ENCODE measurements around the gene GOLGA6A. TPM values are rescaled to one million over a fixed set of nuclear protein-coding genes. Genes with fewer than 3 reads are reported as not detected.

GOLGA6A gene
- total and polyA plus RNA-seq, 2 of the 8 experiments (the other 6 are each of a cell fraction or from before 2014, with no cell fraction given) = 0.80 to 1.0 TPM

GRCh38 chr15:74032606-74033561 is 49.5 kb downstream of the GOLGA6A start:
- H3K18ac ChIP-seq (ENCODE audit: extremely low read depth, low read length) = no peak overlapping the region
- no peak overlapping the region for H2AK5ac ChIP-seq (ENCODE audit: low read depth, low read length)
- H2BK5ac ChIP-seq (ENCODE audit: low read depth, low read length) = no peak overlapping the region
- no peak overlapping the region for H4K91ac ChIP-seq (replicated peaks; ENCODE audit: insufficient read length, low read length)
- no peaks in the 10 kb centered on the region for H3K79me2 ChIP-seq (ENCODE audit: control insufficient read depth in 1 of 2, insufficient read depth in 2 of 2, low read length in 2 of 2)
- H4K5ac ChIP-seq (ENCODE audit: insufficient read length, low read depth, low read length) = no peak overlapping the region
- no peak overlapping the region for H2AFZ ChIP-seq (ENCODE audit: low read length)
- no peak overlapping the region for H3K4ac ChIP-seq (replicated peaks; ENCODE audit: insufficient read length, low read depth, low read length)
- H3K23ac ChIP-seq (ENCODE audit: insufficient read length) = no peak overlapping the region
- FAIRE-seq (no peak), DNase-seq (ENCODE audit: low read depth in 1 of 2, low spot score in 2 of 2) (no peak)
- no peaks in the 10 kb centered on the region for H3K23me2 ChIP-seq (ENCODE audit: low read depth, low read length)
- H3K79me1 ChIP-seq (ENCODE audit: low read depth, low read length) = no peaks in the 10 kb centered on the region
- TF ChIP-seq BACH1 (IDR thresholded peaks at IDR 0.05; ENCODE audit: low read length) (no peak), SP4 (IDR thresholded peaks at IDR 0.05; ENCODE audit: low read length) (no peak), RAD21 (IDR thresholded peaks at IDR 0.05 in 1 of 2, conservative IDR thresholded peaks at IDR 0.05 in 1 of 2; ENCODE audit: low read depth in 2 of 2, low read length in 2 of 2) (no peak), SRF (IDR thresholded peaks at IDR 0.05; ENCODE audit: low read depth, low read length) (no peak), TAF1 (IDR thresholded peaks at IDR 0.05; ENCODE audit: low read depth, low read length) (no peak), FOSL1 (IDR thresholded peaks at IDR 0.05; ENCODE audit: insufficient read depth, low read depth, low read length) (no peak), MAFK (IDR thresholded peaks at IDR 0.05; ENCODE audit: low read depth, low read length) (no peak)
- H3K36me3 ChIP-seq (ENCODE audit: control insufficient read depth in 2 of 4, insufficient read depth in 4 of 4, low read length in 3 of 4) = peaks cover 0 to 4% (median 0%) of the 10 kb centered on the region in 4 experiments; a peak in 3 of 8 replicates
- no peak overlapping the region for H3K4me2 ChIP-seq (ENCODE audit: insufficient read depth in 1 of 2, low read depth in 2 of 2, low read length in 2 of 2)
- no peak overlapping the region for H3K56ac ChIP-seq (replicated peaks; ENCODE audit: insufficient read length, low read depth, low read length)
- peaks cover 0 to 7% (median 6%) of the 10 kb centered on the region in 4 experiments; a peak in 4 of 7 replicates for H3K4me1 ChIP-seq (replicated peaks in 1 of 4; ENCODE audit: control insufficient read depth in 3 of 4, insufficient read depth in 4 of 4, low read length in 3 of 4)
- H3K27me3 ChIP-seq (replicated peaks in 1 of 4; ENCODE audit: control insufficient read depth in 3 of 4, extremely low read depth in 1 of 4, insufficient read depth in 3 of 4, low read length in 3 of 4) = no peaks in the 10 kb centered on the region
- no peaks in the 10 kb centered on the region for H3K9me3 ChIP-seq (ENCODE audit: insufficient read depth in 2 of 2, low read depth in 1 of 2, low read length in 1 of 2)
- 93% methylated on average over 10 of the region's 16 CpGs; no CpG with 5 or more reads in 1 of the 2 experiments for WGBS, 2 experiments (ENCODE audit: extremely low coverage in 1 of 2, insufficient coverage in 1 of 2, insufficient read length in 1 of 2, insufficient replicate concordance in 2 of 2, low coverage in 1 of 2, low lambda C conversion rate in 2 of 2, missing lambda C conversion rate in 1 of 2)
- H4K8ac ChIP-seq (ENCODE audit: extremely low read depth, insufficient read depth, low read length) = peak overlapping the region; percentile 16; the same call in 1 of the 2 replicates
- H4K20me1 ChIP-seq (replicated peaks in 1 of 2; ENCODE audit: control insufficient read depth in 1 of 2, insufficient read depth in 2 of 2, low read length in 2 of 2) = peaks cover 0 to 2% of the 10 kb centered on the region in 2 experiments
- no peak overlapping the region for H2BK12ac ChIP-seq (ENCODE audit: low read depth, low read length)
- H3K9ac ChIP-seq (replicated peaks in 1 of 4; ENCODE audit: extremely low read depth in 1 of 4, low read depth in 3 of 4, low read length in 3 of 4) = no peak overlapping the region
- CTCF ChIA-PET (ENCODE audit: partially characterized antibody) = interaction anchor here (0.8 to 13.0 kb wide), 4 partner anchors 13 to 60 kb away, joined by 3 to 174 read pairs (median 61); partner anchors contain the start of gene PML
- no peak overlapping the region for H2BK20ac ChIP-seq (ENCODE audit: low read length)
- H3K14ac ChIP-seq (ENCODE audit: insufficient read length) = no peak overlapping the region
- no peak overlapping the region for H3K4me3 ChIP-seq (ENCODE audit: extremely low read depth in 1 of 4, insufficient read depth in 2 of 4, low read depth in 3 of 4, low read length in 4 of 4)
- POLR2A ChIA-PET (ENCODE audit: partially characterized antibody) = interaction anchor here (1.6 kb wide), 1 partner anchor 50 kb away, joined by 3 read pairs; no protein-coding TSS in a partner anchor
- no peak overlapping the region for H2BK120ac ChIP-seq (replicated peaks; ENCODE audit: low read depth, low read length)
- H2BK15ac ChIP-seq (ENCODE audit: low read length) = no peak overlapping the region
- no peak overlapping the region for H3K27ac ChIP-seq (ENCODE audit: low read depth, low read length)

All from H1 (cell line).